ENCODE data around the gene ETV3L.

- TF ChIP-seq, protein P1, sequence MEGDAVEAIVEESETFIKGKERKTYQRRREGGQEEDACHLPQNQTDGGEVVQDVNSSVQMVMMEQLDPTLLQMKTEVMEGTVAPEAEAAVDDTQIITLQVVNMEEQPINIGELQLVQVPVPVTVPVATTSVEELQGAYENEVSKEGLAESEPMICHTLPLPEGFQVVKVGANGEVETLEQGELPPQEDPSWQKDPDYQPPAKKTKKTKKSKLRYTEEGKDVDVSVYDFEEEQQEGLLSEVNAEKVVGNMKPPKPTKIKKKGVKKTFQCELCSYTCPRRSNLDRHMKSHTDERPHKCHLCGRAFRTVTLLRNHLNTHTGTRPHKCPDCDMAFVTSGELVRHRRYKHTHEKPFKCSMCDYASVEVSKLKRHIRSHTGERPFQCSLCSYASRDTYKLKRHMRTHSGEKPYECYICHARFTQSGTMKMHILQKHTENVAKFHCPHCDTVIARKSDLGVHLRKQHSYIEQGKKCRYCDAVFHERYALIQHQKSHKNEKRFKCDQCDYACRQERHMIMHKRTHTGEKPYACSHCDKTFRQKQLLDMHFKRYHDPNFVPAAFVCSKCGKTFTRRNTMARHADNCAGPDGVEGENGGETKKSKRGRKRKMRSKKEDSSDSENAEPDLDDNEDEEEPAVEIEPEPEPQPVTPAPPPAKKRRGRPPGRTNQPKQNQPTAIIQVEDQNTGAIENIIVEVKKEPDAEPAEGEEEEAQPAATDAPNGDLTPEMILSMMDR (conservative IDR thresholded peaks at IDR 0.05) = no peak
- no peak for TF ChIP-seq ZFX (IDR thresholded peaks at IDR 0.05)
These were observed 13.5 kb upstream of the ETV3L start for GRCh38 chr1:157113106-157113505.

Measured in C4-2B (cell line).